Measurements from ENCODE around the gene MAK.
"Not testable (repeated sequence)": the region's sequence is repeated elsewhere in the genome, so short reads cannot be mapped to it uniquely, and the experiment has no call there.

The MAK gene

DNA sequence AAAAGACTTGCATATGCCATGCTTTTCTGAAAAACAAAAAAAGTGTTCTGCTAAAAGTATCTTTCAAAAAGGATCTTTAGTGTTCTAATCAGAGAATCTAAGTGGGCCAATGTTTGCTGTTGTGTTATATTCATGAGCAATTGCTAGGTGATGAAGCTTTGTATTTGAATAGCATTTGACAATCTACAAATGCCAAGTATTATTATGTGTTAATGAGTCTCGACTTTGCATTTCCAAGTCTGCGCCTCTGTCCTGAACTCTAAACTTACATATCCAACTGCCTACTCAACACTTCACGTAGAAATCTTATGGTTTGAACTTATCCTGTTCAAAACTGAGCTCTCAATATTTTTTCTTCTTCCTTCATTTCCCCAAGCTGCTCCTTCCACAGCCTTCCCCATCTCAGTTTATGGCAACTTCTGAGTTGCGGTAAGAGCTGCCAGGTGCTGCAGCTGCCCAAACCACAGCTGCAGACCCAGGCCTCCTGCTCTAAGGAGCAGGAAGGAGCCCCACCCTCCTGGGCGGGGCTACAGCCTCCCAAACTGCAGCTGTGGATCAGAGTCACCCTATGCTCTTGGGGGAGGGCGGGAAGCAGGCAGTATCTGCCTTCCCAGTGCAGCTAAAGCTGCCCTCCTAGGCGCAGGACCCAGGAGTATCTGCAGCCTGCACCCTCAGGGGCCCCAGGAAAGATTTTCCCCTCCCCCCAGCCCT lies 16.7 kb upstream of the MAK start:
- no peak for DNase-seq (ENCODE audit: low read depth in 3 of 3)

DNA sequence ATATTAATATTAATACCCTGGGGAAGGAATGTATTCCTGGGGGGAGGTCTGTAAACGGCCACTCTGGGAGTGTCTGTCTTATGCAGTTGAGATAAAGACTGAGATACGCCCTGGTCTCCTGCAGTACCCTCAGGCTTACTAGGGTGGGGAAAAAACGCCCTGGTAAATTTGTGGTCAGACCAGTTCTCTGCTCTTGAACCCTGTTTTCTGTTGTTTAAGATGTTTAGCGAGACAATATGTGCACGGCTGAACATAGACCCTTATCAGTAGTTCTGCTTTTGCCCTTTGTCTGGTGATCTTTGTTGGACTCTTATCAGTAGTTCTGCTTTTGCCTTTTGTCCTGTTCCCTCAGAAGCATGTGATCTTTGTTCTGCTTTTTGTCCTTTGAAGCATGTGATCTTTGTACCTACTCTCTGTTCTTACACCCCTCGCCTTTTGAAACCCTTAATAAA lies 15.5 kb upstream of the MAK start:
- DNase-seq (ENCODE audit: low read depth in 3 of 3), result not testable (repeated sequence)

DNA sequence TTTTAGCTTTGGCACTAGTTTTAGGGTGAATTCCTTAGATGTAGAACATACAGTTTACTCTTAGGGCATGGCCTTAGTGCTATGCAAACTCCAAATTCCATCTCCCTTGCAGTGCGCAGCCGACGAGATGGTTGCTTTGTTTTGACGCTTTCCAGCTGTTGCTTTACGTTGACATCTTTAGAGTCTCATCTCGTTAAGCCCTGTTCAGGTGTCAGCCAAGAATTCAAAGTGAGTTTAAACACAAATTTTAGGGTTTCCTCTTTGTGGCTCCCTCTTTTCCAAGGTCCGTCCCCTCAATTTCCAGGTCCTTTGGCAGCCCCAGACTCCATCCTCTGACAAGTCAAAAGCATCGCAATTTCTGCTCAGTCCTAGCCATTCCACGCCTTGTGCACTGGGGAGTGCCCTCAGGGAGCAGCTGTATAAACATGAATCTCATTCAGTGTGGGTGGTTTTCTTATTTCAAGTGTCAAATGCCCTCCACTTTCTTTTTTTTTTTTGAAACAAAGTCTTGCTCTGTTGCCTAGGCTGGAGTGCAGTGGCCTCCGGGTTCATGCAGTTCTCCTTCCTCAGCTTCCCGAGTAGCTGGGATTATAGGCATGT lies 14.1 kb upstream of the MAK start:
- no peak for DNase-seq (ENCODE audit: low read depth in 3 of 3)

DNA sequence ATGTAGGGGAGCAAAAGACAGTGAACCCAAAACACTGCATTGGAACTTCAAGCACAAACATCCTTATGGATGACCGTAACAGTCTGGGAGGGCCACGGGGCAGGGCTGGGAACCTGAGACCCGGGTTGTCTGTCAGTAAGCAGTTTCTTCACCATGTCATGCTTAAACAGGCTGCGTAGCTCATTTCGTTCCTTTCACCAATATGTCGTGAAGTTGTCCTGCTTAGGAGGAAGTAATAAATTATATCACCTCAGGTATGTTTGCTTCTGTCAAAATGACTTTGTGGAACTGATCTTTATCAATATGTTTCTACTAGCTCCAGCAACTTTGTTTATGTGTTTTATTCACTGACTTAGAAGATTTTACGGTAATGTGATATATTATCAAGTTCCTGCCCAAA lies 12.4 kb upstream of the MAK start:
- no peak for DNase-seq (ENCODE audit: low read depth in 3 of 3)

DNA sequence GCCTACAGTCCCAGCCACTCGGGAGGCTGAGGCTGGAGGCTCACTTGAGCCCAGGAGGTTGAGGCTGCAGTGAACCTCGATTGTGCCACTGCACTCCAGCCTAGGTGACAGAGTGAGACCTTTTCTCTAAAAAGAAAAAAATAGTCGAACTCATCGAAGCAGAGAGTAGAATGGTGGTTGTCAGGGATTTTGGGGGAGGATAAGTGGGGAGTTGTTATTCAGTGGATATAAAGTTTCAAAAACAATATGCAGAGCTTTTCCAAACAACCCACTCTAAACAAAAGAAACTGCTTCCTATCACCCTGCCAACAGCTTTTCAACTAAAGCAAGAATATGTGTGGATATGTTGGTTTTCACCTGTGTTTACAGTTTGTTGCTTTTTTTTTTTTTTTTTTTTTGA lies 11.6 kb upstream of the MAK start:
- DNase-seq (ENCODE audit: low read depth in 3 of 3), result no peak

DNA sequence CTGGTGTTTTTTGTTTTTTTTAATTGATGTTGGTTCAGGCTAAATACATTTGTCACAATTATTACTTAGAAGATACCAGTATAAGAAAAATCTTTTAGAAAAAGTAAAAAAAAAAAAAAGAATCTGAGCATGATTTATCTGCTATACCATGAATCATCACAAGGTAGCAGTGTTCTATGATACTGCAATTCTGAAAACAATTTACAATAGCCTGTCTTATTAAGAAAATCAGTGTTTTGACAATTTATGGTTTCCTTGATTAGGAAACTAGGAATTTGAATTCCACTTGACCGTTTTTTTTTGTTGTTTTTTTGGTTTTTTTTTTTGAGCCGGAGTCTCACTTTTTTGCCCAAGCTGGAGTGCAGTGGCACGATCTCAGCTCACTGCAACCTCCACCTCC lies 9.3 kb upstream of the MAK start:
- no peak for DNase-seq (ENCODE audit: low read depth in 3 of 3)

DNA sequence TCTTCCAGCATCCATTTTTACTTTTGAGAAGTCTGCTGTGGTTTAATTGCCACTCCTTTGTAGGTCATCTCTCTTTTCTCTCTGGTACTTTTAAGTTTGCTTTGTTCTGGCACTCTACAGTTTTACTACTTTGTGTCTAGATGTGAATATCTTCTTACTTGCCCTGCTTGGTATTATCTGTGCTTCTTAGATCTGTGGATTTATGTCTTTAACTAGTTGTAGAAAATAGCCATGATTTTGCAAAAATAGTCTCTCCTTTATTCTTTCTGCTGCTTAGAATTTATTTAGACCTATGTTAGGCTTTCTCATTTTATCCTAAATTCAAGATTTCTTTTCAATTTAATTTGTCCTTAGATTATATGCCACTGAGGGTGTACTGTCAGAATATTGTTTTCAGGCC lies 5.2 kb upstream of the MAK start:
- DNase-seq (ENCODE audit: low read depth in 3 of 3), result no peak

DNA sequence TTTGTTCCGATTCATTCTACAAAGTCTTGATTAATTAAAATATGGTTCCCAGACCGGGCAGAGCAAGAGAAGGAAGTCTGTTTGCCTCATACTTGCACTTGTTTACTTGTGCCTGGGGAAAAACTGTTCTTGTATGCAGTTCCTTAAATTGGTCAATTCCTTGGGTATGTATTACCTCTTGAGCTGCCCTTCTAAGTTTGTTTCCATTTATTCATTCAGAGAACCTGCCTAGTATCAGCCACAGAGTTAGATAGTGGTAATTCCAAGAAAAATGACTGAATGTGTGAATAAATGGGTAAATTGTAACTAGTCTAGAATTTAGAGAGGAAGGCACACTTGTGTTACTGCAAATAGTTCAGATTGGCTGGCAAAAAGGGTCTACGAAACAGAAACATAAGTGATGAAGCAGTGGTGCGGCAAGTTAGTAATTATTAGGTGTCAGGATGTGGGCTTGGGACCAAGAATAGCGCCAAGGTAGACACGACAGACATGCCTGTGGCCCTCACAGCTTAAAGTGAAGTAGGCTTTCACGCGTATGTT lies 525 bp upstream of the MAK start:
- peak in 2 of 3 experiments; percentile 2 to 12 for DNase-seq (ENCODE audit: low read depth in 3 of 3)

DNA sequence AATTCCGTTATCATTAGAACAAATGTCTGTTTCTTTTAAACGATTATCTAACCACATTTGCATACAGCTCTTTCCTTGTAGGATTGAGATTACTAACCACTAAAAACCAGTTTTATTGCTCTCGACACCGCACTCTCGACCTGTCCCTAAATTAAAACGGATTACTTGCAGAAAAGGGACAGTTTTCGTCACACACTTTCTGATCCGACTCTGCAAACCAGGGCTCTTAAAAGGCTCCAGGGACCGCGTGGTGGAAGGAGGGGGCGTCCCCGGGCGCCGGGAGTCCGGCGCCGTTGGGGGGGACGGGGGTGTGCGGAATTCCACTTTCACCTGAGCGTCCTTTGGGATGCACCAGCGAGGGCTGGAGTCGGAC lies 731 bp downstream of the MAK start:
- no peak for DNase-seq (ENCODE audit: low read depth in 3 of 3)

DNA sequence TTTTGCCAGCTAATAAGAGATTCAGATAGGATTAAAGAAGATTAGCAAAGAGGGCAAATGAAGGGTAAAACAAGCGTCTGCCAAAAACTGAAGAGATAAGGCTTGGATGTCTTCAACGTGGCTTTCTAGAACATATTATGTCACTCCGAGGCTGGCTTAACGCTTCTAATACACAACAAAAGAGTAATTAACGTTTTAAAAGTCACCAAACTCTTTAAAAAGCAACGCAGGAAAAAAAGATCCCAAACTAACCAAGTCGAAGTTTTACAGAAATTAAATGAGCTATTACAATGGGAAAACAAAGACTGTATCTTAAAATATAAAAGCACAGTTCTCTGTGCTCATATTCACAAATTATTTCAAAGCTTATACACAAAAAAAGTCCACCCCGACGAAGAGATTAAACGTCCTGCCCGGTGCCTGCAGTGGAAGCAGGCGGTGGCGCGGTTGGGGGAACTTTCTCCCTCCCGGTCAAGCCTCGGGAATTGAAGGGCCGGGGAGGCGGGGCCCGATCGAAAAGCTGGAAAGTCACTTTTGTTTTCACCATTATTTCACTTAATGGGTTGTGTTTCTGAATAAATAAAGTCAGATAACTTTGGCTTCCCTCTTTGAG lies 1.2 kb downstream of the MAK start:
- no peak for DNase-seq (ENCODE audit: low read depth in 3 of 3)

DNA sequence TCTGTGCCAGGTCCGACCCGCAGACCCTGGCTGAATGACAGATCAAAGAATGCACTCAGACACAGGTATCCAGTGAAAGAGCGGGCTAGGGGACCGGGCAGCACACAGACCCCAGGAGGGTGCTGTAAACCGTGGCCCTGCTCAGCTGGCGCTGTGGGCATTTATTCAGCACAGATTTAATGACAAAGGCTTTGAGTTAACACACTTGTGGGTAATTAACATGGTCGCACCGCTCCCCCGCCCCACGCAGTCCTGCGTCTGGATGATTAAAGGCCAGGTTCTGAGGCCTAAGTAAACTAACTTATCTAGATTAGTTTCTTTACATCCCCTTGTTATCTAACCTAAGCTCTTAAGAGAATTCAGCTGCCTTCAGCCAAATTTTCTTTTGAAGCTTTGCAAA lies 3.5 kb downstream of the MAK start:
- no peak for DNase-seq (ENCODE audit: low read depth in 3 of 3)

DNA sequence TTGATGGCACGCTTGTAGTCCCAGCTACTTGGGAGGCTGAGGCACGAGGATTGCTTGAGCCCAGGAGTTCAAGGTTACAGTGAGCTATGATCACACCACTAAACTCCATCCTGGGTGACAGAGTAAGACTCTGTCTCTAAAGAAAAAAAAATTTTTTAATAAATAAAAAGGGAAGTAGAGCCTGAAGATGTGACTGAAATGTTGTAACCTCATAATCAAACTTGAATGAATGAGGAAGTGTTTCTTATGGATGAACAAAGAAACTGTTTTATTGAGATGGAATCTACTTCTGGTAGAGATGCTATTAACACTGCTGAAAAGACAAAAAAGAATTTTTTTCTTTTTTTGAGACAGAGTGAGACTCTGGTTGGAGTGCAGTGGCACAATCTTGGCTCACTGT lies 6.7 kb downstream of the MAK start:
- no peak for DNase-seq (ENCODE audit: low read depth in 3 of 3)

DNA sequence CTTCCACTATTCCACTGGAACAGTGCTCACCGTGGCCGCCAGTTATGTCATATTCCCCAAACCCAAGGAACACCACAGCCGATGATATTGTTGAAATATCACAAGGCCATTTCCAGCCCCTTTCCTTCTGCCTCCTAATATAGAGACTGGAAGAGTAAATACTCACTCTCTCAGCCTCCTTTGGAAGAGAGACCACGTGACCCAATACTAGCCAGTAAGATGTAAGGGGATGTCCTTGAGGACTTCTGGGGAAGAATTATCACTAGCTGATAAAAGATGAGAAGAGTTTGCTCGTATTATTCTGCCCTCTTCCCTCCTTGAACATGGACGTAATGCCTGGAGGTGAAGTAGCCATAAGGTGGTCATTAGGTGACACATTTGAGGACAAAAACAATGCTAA lies 13.5 kb downstream of the MAK start:
- no peak for DNase-seq (ENCODE audit: low read depth in 3 of 3)

DNA sequence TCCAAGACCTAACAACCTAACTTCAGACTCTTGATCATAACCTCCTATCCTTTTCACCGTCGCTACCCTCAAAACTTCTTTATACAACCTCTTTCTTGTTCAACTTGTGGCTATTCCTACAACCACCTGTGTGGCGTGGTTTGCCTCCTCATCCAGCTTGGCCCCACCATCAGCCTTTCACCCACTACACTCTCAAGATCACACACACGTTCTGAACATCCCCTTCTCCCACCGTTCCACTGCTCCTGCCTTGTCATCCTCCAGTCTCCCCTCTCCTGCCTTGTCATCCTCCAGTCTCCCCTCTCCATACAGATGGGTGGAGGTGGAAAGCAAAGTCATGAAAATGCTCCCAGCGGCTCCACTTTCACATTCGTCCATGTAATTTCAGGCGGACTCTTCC lies 14.0 kb downstream of the MAK start:
- no peak for DNase-seq (ENCODE audit: low read depth in 3 of 3)

DNA sequence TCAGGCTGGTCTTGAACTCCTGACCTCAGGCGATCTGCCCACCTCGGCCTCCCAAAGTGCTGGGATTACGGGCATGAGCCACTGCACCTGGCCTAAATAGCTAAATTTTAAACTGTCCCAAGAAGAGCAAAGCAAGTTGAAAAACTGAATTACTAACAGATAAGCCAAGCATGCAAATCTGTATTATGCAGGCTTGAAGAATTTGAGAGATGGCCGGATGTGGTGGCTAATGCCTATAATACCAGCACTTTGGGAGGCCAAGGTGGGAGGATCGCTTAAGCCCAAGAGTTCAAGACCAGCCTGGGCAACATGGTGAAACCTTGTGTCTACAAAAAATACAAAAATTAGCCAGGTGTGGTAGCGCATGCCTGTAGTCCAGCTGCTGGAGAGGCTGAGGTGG lies 24.2 kb downstream of the MAK start:
- not testable (repeated sequence) for DNase-seq (ENCODE audit: low read depth in 3 of 3)

DNA sequence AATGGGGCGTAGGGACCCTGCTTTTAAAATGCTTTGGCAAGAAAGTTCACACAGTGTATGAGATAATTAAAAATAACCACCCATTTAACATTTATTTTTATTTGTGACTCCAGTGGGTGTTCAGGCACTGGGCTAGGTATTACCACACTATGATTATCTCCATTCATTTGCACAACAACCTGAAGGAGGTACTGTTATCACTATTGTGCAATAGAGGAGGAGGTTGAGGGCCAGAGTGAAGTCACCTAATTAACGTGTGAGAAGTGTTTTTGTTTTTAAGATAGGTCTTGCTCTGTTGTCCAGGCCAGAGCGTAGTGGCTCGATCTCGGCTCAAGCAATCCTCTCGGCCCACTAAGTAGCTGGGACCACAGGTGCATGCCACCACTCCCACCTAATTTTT lies 29.2 kb downstream of the MAK start:
- no peak for DNase-seq (ENCODE audit: low read depth in 3 of 3)

DNA sequence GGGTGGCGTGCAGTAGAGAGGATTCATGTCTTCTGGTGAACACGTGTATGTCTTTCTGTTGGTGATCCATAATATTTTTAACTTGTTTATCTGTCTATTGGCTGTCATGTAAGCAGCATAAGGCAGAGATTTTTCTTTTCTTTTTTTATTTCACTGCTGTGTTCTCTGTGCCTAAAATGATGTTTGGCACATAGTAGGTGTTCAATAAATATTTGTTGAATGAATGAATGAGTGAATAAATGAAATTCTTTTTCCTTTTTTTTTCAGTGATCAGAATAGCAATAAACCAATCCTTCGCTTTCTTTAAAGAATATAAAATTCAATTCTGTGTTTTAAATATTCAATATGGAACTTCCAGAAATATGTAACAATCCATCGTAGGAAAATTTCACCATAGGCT lies 30.0 kb downstream of the MAK start:
- no peak for DNase-seq (ENCODE audit: low read depth in 3 of 3)

DNA sequence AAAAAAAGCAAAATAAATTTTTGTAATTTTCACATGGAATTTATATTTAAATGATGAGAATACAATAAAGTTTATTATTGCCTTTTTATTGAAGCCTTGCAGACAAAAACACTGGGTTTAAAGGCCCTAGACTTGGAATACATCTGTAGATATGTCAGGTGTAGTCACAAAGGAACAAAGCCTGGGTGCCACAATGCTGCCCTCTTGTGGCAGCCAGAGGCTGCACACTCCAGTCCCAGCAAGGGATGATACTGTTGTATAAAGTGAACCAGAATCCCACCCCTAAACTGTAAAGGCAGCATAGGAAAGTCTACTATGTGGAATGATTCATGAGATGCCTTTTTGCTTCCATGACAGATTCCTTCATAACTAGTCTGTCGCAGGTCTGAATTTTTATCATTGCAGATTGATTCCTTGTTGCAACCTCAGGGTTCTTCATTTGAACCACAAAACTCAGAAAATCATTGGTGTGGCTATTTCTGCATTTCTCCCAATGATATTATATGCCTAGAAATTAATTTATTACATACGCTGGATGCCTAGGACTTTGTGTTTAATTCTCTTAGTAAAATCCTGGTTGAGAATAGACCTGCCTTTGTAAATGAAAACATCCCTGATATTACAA lies 37.0 kb downstream of the MAK start:
- peak; percentile 29 to 47 (median 34) for DNase-seq (ENCODE audit: low read depth in 3 of 3)

DNA sequence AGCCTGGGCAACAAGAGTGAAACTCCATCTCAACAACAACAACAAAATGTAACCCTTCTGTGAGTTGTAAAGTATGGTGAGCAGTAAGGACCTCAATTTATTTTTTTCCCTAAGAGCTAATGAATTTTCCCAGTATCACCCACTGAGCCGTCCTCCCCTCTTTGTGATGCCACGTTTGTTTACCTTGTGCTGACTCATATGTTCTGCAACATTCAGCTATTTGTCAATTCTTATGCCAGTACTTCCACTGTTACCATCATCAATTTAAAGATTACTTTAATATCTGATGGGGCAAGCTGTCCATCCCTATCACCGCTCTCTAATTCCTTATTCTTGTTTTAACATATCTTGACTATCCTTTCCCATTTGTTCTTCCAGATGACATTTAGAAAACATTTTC lies 37.5 kb downstream of the MAK start:
- no peak for DNase-seq (ENCODE audit: low read depth in 3 of 3)

DNA sequence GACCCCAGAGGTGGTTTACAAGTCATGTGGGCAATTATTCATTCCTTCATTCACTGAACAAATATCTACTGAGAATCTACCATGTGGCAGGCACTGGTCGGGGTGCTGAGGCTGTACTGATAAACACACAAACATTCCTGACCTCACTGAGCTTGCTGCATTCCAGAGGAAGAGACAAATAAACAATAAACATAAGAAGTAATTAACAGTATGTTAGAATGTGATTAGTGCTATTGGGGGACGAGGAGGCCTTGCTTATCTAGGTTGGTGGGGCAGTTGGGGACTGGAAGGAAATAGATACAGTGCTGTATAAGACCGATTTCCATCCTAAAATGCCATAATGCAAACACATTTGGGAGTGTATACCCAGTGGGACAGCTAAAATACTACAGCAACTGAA lies 44.1 kb downstream of the MAK start:
- DNase-seq (ENCODE audit: low read depth in 3 of 3), result no peak

DNA sequence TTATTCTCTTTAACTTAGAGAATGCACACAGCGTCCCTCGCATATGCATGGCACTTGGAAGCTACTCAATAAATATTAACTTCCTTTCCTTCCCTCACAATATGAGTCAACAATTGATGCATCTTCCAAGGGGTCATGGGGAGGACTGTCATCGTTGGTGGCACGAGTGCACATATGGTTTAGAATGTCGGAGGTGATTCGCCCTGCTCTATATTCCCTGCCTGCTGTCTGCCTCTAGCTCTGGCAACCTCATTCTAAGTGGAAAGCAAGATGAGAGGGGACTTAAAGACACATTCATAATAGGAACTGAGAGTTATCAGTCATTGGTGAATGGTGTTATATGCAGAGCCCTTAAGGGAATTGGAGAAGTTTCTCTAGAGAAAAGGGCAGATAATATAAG lies 44.6 kb downstream of the MAK start:
- no peak for DNase-seq (ENCODE audit: low read depth in 3 of 3)

DNA sequence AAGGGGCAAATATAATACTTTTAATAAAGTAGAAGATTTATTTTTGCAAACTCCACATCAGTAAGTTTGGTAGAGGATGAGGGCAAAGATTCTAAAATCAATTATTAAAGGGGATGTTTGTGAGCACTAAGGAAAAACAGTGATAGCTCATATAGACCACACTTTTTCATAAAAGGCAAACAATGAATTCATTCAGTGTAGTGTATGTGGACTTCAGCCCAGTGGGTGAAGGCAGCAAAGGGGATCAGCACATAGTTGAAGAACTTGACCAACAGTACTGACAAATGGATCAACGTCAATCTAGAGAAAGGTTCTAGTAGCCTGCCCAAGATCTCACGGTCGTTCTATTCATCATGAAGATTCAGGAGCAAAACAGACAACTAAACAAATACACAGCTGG lies 45.3 kb downstream of the MAK start:
- DNase-seq (ENCODE audit: low read depth in 3 of 3), result no peak

DNA sequence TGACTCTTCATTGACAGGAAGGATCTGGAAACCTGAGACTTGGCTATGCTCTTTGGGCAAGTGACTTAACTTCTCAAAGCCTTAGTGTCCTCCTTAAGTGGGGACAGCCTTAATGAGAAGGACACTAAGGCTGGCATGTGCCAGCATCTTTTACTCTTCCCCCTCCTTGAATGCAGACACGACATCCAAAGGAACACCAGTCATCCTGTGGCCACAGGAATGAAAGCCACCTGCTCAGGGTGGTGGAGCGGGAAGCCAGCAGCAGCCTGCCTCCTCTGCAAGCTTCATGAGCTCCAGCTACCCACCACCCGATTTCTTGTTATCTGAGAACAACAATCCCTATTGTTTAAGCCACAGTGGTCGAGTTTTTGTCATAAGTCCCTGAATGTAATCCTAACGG lies 46.2 kb downstream of the MAK start:
- no peak for DNase-seq (ENCODE audit: low read depth in 3 of 3)
